ENCODE results near the gene LILRA5.

DNA sequence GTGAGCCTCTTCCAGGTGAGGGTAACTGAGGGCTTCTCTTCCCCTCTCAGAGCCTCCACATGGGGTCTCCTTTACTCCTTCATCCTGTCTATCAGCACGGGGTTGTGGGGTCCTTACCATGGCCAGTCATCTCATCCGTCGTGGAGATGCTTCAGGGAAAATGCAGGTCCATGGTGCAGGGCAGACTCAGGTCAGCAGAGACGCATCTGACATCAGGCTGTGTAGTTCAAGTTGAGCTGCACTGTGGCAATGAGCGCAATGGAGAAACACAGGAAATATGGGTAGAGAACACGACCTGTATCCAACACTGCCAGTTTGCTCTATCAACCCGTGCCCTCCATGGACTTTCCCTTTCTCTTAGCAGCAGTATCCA, 13.9 kb downstream of the LILRA5 start:
- TF ChIP-seq, protein P1, sequence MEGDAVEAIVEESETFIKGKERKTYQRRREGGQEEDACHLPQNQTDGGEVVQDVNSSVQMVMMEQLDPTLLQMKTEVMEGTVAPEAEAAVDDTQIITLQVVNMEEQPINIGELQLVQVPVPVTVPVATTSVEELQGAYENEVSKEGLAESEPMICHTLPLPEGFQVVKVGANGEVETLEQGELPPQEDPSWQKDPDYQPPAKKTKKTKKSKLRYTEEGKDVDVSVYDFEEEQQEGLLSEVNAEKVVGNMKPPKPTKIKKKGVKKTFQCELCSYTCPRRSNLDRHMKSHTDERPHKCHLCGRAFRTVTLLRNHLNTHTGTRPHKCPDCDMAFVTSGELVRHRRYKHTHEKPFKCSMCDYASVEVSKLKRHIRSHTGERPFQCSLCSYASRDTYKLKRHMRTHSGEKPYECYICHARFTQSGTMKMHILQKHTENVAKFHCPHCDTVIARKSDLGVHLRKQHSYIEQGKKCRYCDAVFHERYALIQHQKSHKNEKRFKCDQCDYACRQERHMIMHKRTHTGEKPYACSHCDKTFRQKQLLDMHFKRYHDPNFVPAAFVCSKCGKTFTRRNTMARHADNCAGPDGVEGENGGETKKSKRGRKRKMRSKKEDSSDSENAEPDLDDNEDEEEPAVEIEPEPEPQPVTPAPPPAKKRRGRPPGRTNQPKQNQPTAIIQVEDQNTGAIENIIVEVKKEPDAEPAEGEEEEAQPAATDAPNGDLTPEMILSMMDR (IDR thresholded peaks at IDR 0.05) = no peak
- TF ChIP-seq EP300 (IDR thresholded peaks at IDR 0.05) (no peak), POLR2A (IDR thresholded peaks at IDR 0.05) (no peak), POLR2AphosphoS5 (IDR thresholded peaks at IDR 0.05) (no peak)
